Measurements from ENCODE around the gene BCL2L2. TPM values are rescaled to one million over a fixed set of nuclear protein-coding genes. Genes with fewer than 3 reads are reported as not detected.
A peak's percentile ranks its signal among the peaks of the same experiment; 100 is the strongest.

Gene BCL2L2
- total and polyA plus RNA-seq, 9 of the 15 experiments (the other 6 are each of a cell fraction or from before 2014, with no cell fraction given): 2.6 to 32.5 (median 14.7) TPM

DNA sequence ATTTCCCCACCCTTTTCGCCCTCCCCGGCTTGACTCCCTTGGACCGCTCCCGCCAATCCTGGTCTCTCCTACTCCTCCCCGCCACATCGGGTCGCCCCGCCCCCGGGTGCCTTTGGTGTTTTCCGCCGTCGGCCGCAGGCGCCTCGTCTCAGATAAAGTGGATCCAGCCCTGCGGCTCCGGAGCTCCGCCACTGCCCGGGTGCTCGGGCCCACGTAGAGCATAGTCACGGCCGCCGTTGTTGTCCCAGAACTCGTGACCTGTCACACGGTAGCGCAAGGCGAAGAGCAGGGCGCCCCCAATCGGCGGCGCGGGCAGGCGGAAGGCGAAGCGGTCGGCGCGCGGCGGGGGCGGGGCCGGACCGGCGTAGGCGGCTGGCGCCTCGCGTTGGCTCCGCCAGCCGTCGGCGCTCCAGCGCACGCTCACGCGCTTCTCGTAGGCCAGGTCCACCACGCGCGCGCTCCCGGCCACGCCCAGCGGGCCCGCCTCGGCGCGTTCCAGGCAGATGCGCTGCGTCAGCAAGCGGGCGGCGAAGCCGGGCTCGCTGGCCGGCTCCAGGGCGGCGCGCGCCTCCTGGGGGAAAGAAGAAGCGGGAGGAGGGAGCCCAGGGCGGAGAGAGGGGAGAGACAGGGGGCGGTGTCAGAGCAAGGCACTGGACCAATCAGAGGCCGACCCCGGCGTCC lies 5.2 kb upstream of the BCL2L2 start (continued):
- TF ChIP-seq, protein P1, sequence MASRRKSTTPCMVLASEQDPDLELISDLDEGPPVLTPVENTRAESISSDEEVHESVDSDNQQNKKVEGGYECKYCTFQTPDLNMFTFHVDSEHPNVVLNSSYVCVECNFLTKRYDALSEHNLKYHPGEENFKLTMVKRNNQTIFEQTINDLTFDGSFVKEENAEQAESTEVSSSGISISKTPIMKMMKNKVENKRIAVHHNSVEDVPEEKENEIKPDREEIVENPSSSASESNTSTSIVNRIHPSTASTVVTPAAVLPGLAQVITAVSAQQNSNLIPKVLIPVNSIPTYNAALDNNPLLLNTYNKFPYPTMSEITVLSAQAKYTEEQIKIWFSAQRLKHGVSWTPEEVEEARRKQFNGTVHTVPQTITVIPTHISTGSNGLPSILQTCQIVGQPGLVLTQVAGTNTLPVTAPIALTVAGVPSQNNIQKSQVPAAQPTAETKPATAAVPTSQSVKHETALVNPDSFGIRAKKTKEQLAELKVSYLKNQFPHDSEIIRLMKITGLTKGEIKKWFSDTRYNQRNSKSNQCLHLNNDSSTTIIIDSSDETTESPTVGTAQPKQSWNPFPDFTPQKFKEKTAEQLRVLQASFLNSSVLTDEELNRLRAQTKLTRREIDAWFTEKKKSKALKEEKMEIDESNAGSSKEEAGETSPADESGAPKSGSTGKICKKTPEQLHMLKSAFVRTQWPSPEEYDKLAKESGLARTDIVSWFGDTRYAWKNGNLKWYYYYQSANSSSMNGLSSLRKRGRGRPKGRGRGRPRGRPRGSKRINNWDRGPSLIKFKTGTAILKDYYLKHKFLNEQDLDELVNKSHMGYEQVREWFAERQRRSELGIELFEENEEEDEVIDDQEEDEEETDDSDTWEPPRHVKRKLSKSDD (conservative IDR thresholded peaks at IDR 0.05; ENCODE audit: low read length): no peak
- TF ChIP-seq PHF20 (IDR thresholded peaks at IDR 0.05; ENCODE audit: partially characterized antibody): peak; percentile 64
- TF ChIP-seq CXXC5 (CRISPR knock-in tag; IDR thresholded peaks at IDR 0.05): peak; percentile 99
- no peak for TF ChIP-seq NR1H2 (CRISPR knock-in tag; IDR thresholded peaks at IDR 0.05)
- TF ChIP-seq EP300 (IDR thresholded peaks at IDR 0.05; ENCODE audit: low read length): peak; percentile 81
- peak; percentile 85 for TF ChIP-seq MAFK (IDR thresholded peaks at IDR 0.05; ENCODE audit: low read length)
- TF ChIP-seq ZNF140 (CRISPR knock-in tag; IDR thresholded peaks at IDR 0.05): no peak
- TF ChIP-seq SUPT5H (IDR thresholded peaks at IDR 0.05): no peak; the same call in none of the 2 replicates
- peak; percentile 97 for TF ChIP-seq FOXP1 (CRISPR knock-in tag; IDR thresholded peaks at IDR 0.05)
- TF ChIP-seq LCOR (CRISPR knock-in tag; IDR thresholded peaks at IDR 0.05): peak; percentile 51; the same call in 1 of the 2 replicates
- TF ChIP-seq, protein P2, sequence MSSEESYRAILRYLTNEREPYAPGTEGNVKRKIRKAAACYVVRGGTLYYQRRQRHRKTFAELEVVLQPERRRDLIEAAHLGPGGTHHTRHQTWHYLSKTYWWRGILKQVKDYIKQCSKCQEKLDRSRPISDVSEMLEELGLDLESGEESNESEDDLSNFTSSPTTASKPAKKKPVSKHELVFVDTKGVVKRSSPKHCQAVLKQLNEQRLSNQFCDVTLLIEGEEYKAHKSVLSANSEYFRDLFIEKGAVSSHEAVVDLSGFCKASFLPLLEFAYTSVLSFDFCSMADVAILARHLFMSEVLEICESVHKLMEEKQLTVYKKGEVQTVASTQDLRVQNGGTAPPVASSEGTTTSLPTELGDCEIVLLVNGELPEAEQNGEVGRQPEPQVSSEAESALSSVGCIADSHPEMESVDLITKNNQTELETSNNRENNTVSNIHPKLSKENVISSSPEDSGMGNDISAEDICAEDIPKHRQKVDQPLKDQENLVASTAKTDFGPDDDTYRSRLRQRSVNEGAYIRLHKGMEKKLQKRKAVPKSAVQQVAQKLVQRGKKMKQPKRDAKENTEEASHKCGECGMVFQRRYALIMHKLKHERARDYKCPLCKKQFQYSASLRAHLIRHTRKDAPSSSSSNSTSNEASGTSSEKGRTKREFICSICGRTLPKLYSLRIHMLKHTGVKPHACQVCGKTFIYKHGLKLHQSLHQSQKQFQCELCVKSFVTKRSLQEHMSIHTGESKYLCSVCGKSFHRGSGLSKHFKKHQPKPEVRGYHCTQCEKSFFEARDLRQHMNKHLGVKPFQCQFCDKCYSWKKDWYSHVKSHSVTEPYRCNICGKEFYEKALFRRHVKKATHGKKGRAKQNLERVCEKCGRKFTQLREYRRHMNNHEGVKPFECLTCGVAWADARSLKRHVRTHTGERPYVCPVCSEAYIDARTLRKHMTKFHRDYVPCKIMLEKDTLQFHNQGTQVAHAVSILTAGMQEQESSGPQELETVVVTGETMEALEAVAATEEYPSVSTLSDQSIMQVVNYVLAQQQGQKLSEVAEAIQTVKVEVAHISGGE (CRISPR knock-in tag; IDR thresholded peaks at IDR 0.05): peak in 1 of 3 experiments; percentile 85; a peak in 2 of 6 replicates
- TF ChIP-seq PHF8 (IDR thresholded peaks at IDR 0.05; ENCODE audit: borderline replicate concordance, low read length): peak; percentile 12; the same call in 1 of the 2 replicates
- TF ChIP-seq, protein P3, sequence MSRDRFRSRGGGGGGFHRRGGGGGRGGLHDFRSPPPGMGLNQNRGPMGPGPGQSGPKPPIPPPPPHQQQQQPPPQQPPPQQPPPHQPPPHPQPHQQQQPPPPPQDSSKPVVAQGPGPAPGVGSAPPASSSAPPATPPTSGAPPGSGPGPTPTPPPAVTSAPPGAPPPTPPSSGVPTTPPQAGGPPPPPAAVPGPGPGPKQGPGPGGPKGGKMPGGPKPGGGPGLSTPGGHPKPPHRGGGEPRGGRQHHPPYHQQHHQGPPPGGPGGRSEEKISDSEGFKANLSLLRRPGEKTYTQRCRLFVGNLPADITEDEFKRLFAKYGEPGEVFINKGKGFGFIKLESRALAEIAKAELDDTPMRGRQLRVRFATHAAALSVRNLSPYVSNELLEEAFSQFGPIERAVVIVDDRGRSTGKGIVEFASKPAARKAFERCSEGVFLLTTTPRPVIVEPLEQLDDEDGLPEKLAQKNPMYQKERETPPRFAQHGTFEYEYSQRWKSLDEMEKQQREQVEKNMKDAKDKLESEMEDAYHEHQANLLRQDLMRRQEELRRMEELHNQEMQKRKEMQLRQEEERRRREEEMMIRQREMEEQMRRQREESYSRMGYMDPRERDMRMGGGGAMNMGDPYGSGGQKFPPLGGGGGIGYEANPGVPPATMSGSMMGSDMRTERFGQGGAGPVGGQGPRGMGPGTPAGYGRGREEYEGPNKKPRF (IDR thresholded peaks at IDR 0.05; ENCODE audit: low read depth, low read length): no peak
- no peak for TF ChIP-seq NCOR1 (IDR thresholded peaks at IDR 0.05)
- TF ChIP-seq SIRT6 (IDR thresholded peaks at IDR 0.05; ENCODE audit: low read depth, low read length): no peak
- TF ChIP-seq NFE2 (IDR thresholded peaks at IDR 0.05; ENCODE audit: low read depth): peak; percentile 56
- TF ChIP-seq, protein P4, sequence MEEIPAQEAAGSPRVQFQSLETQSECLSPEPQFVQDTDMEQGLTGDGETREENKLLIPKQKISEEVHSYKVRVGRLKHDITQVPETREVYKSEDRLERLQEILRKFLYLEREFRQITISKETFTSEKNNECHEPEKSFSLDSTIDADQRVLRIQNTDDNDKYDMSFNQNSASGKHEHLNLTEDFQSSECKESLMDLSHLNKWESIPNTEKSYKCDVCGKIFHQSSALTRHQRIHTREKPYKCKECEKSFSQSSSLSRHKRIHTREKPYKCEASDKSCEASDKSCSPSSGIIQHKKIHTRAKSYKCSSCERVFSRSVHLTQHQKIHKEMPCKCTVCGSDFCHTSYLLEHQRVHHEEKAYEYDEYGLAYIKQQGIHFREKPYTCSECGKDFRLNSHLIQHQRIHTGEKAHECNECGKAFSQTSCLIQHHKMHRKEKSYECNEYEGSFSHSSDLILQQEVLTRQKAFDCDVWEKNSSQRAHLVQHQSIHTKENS (CRISPR knock-in tag; IDR thresholded peaks at IDR 0.05): no peak
- TF ChIP-seq ZNF124 (CRISPR knock-in tag; IDR thresholded peaks at IDR 0.05): no peak

All from K562 (cell line).